NCI-H146 treated with DMSO at 0.1 percent for 48 hours (cell line): ENCODE results near the gene PRDM11.
"Not testable (repeated sequence)": the region's sequence is repeated elsewhere in the genome, so short reads cannot be mapped to it uniquely, and the experiment has no call there.

Experiments
- DNase-seq: peaks from one replicate; lab custom pipeline; 2025; ENCODE audit not compliant: unreplicated experiment; lab: John Stamatoyannopoulos, UW

Gene PRDM11

GRCh38 chr11:45229401-45230020 lies 83.1 kb downstream of the PRDM11 start:
- no peak for DNase-seq

- DNase-seq = no peak
Observed at GRCh38 chr11:45232341-45233080, 86.1 kb downstream of the PRDM11 start.

GRCh38 chr11:45233121-45233803 lies 86.8 kb downstream of the PRDM11 start:
- DNase-seq = no peak

- no peak for DNase-seq
Observed at GRCh38 chr11:45233804-45234170, 87.3 kb downstream of the PRDM11 start.

- DNase-seq = no peak
Observed at GRCh38 chr11:45234306-45235006, 88.0 kb downstream of the PRDM11 start.

GRCh38 chr11:45237711-45238315 lies 91.4 kb downstream of the PRDM11 start:
- DNase-seq = no peak

- no peak for DNase-seq
Observed at GRCh38 chr11:45238724-45239123, 92.3 kb downstream of the PRDM11 start.

- no peak for DNase-seq
Observed at GRCh38 chr11:45239733-45240132, 93.3 kb downstream of the PRDM11 start.

- DNase-seq = no peak
Observed at GRCh38 chr11:45243967-45244366, 97.5 kb downstream of the PRDM11 start.

- no peak for DNase-seq
Observed at GRCh38 chr11:45245218-45246045, 99.0 kb downstream of the PRDM11 start.

- DNase-seq = no peak
Observed at GRCh38 chr11:45246241-45246640, 99.8 kb downstream of the PRDM11 start.

GRCh38 chr11:45247433-45247832 lies 101.0 kb downstream of the PRDM11 start:
- DNase-seq = no peak

- no peak for DNase-seq
Observed at GRCh38 chr11:45248501-45249011, 102.1 kb downstream of the PRDM11 start.

GRCh38 chr11:45249372-45249771 lies 102.9 kb downstream of the PRDM11 start:
- not testable (repeated sequence) for DNase-seq

GRCh38 chr11:45250035-45250718 lies 103.7 kb downstream of the PRDM11 start:
- no peak for DNase-seq

GRCh38 chr11:45252134-45252856 lies 105.9 kb downstream of the PRDM11 start:
- no peak for DNase-seq

- no peak for DNase-seq
Observed at GRCh38 chr11:45252877-45253276, 106.4 kb downstream of the PRDM11 start.

- no peak for DNase-seq
Observed at GRCh38 chr11:45253640-45254039, 107.2 kb downstream of the PRDM11 start.

GRCh38 chr11:45254070-45254469 lies 107.6 kb downstream of the PRDM11 start:
- no peak for DNase-seq
